ENCODE data around the gene CYCS. TPM values are rescaled to one million over a fixed set of nuclear protein-coding genes. Genes with fewer than 3 reads are reported as not detected.
A peak's percentile ranks its signal among the peaks of the same experiment; 100 is the strongest.

The CYCS gene
- total and polyA plus RNA-seq, 12 donors, result 315 to 896 (median 669) TPM

DNA sequence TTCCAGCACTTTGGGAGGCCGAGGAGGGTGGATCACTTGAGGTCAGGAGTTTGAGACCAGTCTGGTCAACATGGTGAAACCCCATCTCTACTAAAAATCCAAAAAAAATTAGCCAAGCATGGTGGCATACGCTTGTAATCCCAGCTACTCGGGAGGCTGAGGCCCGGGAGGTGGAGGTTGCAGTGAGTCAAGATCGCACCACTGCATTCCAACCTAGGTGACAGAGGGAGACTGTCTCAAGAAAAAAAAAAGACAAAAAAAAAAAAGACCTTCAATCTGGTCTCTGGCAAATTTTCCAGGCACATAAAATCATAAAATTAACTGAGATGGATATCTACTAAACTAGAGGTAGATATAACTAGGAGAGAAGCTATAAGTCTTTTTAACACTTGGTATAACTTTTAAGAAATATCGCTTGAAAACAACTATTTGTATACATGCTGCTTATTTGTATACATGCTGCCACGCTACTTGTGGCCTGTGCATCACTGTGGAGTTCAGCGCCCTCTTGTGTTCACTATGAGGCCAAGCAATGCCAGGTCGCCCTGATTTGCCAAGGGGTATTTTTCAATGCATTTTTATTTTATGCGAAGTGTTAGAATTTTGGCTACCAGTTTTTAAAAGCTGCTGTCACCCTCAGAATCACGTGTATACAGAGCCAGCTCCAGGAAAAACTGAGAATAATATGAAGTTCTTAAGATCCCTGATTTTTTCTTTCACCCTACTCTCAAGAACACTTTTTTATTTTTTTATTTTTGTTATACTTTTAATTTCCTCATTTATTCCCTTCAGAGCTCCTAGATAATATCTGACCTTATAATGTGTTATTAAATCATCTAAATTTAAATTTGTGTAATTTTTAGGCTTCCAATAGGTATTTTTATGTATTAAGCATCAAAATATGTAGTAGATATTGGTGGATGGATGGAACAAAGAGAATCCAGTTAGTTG is 26.7 kb downstream of the CYCS start:
- H3K4me1 ChIP-seq, result peaks cover 0 to 6% (median 0%) of the 10 kb centered on the region in 9 donors
- peak in 4 of 8 donors; percentile 48 to 70 (median 65) for ATAC-seq
- intact Hi-C loops (cut with DNase I), result loop anchor here in 2 of 10 donors (5.0 to 10.0 kb wide), 2 partner anchors 284 to 286 kb away; no protein-coding TSS in a partner anchor

DNA sequence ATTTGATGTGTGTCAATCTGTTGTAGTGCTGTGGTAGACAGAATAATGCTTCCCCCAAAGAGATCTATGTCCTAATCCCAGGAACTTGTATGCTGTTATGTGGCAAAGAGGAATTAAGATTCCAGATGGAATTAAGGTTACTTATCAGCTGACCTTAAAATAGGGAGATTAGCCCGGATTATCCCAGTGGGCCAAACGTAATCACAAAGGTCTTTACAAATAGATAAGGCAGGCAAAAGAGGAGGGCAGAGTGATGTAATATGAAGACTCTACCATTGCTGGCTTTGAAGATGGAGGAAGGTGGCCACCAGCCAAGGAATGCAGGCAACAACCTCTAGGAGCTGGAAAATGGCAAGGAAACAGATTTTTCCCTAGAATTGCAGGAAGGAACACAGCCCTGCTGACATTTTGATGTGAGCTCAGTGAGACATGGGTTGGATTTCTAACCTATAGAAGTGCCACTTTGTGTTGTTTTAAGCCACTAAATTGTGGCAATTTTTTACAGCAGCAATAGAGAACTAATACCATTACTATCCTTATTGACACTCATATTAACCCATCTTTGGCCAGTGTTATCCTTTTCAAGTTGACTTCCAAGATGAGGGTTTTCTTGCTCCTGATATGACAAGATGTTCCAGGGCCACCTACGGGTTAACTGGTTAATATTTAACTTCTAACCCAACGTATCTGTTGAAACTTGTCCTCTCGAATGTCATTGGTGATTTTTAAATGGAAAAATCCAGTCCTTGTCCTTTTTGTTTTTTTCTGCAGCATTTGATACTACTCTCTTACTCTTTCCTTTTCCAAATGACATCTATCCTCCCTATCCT is 29.3 kb downstream of the CYCS start:
- no peak overlapping the region for H3K4me3 ChIP-seq
- WGBS, 2 donors, result 55% methylated on average over 5 of the region's 5 CpGs
- no peak overlapping the region for H3K27ac ChIP-seq
- H3K9me3 ChIP-seq, result peaks cover 0 to 5% (median 0%) of the 10 kb centered on the region in 11 donors
- no peaks in the 10 kb centered on the region for H3K36me3 ChIP-seq
- H3K4me1 ChIP-seq, result peaks cover 0 to 6% (median 0%) of the 10 kb centered on the region in 9 donors
- DNase-seq, result no peak
- TF ChIP-seq, protein P1, sequence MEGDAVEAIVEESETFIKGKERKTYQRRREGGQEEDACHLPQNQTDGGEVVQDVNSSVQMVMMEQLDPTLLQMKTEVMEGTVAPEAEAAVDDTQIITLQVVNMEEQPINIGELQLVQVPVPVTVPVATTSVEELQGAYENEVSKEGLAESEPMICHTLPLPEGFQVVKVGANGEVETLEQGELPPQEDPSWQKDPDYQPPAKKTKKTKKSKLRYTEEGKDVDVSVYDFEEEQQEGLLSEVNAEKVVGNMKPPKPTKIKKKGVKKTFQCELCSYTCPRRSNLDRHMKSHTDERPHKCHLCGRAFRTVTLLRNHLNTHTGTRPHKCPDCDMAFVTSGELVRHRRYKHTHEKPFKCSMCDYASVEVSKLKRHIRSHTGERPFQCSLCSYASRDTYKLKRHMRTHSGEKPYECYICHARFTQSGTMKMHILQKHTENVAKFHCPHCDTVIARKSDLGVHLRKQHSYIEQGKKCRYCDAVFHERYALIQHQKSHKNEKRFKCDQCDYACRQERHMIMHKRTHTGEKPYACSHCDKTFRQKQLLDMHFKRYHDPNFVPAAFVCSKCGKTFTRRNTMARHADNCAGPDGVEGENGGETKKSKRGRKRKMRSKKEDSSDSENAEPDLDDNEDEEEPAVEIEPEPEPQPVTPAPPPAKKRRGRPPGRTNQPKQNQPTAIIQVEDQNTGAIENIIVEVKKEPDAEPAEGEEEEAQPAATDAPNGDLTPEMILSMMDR (IDR thresholded peaks at IDR 0.05), result no peak
- peaks cover 0 to 3% (median 0%) of the 10 kb centered on the region in 7 donors for H3K27me3 ChIP-seq
- intact Hi-C loops (cut with DNase I), result loop anchor here in 4 of 10 donors (2.0 to 10.0 kb wide), 3 partner anchors 281 to 283 kb away; no protein-coding TSS in a partner anchor
- no peak for ATAC-seq

More for the DNA sequence above, 26.7 kb downstream of the CYCS start:
- 27 to 32% methylated on average over 11 of the region's 11 CpGs for WGBS, 2 donors
- peaks cover 0 to 5% (median 0%) of the 10 kb centered on the region in 11 donors for H3K9me3 ChIP-seq
- H3K27me3 ChIP-seq, result no peaks in the 10 kb centered on the region
- no peaks in the 10 kb centered on the region for H3K36me3 ChIP-seq
- no peak overlapping the region for H3K27ac ChIP-seq
- H3K4me3 ChIP-seq, result no peak overlapping the region
- peak; percentile 22 for DNase-seq
- TF ChIP-seq, protein P1 (IDR thresholded peaks at IDR 0.05), result peak; percentile 53 to 91 (median 84)

DNA sequence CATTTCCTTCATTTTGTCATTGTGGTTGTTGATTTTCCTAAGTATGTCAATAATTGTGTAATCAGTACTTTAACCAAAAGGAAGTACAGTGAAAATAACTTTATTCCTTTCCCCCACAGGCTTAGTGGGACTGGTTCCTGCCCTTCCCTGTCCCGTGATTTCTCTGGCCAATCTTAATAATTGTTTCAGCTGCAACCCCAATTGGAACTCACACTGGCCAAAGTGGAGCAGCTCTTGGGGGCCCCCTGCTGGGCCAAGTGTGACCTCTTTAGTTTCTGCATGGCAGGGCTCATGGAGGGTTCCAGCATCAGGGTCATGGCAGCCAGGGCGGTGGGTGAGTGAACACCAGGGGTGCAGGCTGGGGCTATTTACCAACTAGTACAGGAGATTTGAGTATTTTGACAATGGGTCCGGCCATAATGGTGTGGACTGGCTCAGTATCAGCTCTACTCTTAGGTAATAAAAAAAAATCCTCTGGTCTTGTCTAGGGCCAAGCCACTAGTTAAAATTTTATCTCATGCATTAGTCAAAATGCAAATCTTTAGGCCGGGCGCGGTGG is 31.7 kb downstream of the CYCS start:
- intact Hi-C loops (cut with DNase I), result loop anchor here in 5 of 10 donors (5.0 to 10.0 kb wide), 3 partner anchors 276 to 281 kb away; no protein-coding TSS in a partner anchor
- 74 to 76% methylated on average over 6 of the region's 6 CpGs for WGBS, 2 donors
- DNase-seq (peak; percentile 47 to 71), ATAC-seq (peak; percentile 74 to 90 (median 84))
- H3K9me3 ChIP-seq, result peaks cover 0 to 5% (median 0%) of the 10 kb centered on the region in 11 donors
- H3K36me3 ChIP-seq, result no peaks in the 10 kb centered on the region
- H3K27me3 ChIP-seq, result peaks cover 0 to 3% (median 0%) of the 10 kb centered on the region in 7 donors
- H3K4me1 ChIP-seq, result peaks cover 0 to 6% (median 0%) of the 10 kb centered on the region in 9 donors
- TF ChIP-seq, protein P1 (IDR thresholded peaks at IDR 0.05), result peak; percentile 60 to 88 (median 69)
- no peak overlapping the region for H3K4me3 ChIP-seq
- H3K27ac ChIP-seq, result no peak overlapping the region

Data from heart right ventricle (tissue), 16 donors.